ENCODE data around the gene DAPK3.
"Not testable (repeated sequence)": the region's sequence is repeated elsewhere in the genome, so short reads cannot be mapped to it uniquely, and the experiment has no call there.

Gene DAPK3

GRCh38 chr19:3969435-3970312, 1.2 kb downstream of the DAPK3 start:
- no peaks in the 10 kb centered on the region for H3K9me3 ChIP-seq (ENCODE audit: insufficient read depth, low read depth, low read length)
- no peaks in the 10 kb centered on the region for H3K27me3 ChIP-seq (ENCODE audit: insufficient read depth, low read length)
- H3K9ac ChIP-seq (ENCODE audit: low read depth, low read length): peak overlapping the region; percentile 97
- peak overlapping the region; percentile 94 for H3K4me3 ChIP-seq (ENCODE audit: low read length)
- peaks cover 12% of the 10 kb centered on the region; the same call in 1 of the 2 replicates for H3K4me1 ChIP-seq (ENCODE audit: insufficient read depth, low read length)
- peaks cover 48% of the 10 kb centered on the region for H3K36me3 ChIP-seq (ENCODE audit: insufficient read depth, low read depth, low read length)
- H3K27ac ChIP-seq (ENCODE audit: low read length): peak overlapping the region; percentile 68

DNA sequence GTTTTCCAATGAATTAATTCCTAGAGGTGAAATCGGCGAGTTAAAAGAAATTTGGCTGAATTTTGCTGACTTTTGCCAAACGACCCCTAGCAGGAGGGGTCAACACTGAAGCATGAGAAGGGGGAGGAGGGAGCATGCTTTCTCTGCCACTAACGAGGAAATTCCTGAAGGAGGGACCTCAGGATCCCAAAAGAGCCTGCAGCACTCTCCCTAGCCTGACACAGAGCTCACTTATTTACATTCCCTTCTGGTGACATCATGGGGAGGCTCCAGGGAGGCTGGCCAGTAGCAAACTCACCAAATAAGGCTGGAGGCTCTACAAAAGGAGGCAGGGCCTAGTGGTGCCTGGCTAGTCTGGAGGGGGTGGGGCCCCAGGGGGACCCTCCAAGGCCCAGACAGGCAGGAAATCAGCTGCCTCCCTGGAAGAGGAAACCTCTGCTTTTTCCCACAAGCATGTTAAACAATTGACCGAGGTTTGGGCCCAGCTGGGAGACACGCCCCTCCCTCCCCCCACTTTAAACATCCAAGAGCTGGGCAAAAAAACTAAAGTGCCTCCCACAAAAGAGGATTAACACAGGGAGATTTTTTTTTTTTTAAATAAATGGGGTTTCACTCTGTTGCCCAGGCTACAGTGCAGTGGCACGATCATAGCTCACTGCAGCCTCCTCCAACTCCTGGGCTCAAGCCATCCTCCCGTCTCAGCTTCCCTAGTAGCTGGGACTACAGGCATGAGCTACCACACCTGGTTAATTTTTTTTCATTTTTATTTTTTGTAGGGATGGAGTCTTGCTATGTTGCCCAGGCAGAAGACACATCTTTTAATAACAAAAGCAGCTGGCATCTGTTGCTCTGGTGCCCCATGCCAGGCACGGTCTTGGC, 2.1 kb downstream of the DAPK3 start:
- H3K27ac ChIP-seq (ENCODE audit: low read length): peak overlapping the region; percentile 81
- H3K9me3 ChIP-seq (ENCODE audit: insufficient read depth, low read depth, low read length): no peaks in the 10 kb centered on the region
- H3K9ac ChIP-seq (ENCODE audit: low read depth, low read length): peak overlapping the region; percentile 97; the same call in 1 of the 2 replicates
- H3K4me1 ChIP-seq (ENCODE audit: insufficient read depth, low read length): peaks cover 12% of the 10 kb centered on the region; the same call in 1 of the 2 replicates
- no peaks in the 10 kb centered on the region for H3K27me3 ChIP-seq (ENCODE audit: insufficient read depth, low read length)
- H3K36me3 ChIP-seq (ENCODE audit: insufficient read depth, low read depth, low read length): peaks cover 56% of the 10 kb centered on the region
- peak overlapping the region; percentile 94; the same call in 1 of the 2 replicates for H3K4me3 ChIP-seq (ENCODE audit: low read length)

DNA sequence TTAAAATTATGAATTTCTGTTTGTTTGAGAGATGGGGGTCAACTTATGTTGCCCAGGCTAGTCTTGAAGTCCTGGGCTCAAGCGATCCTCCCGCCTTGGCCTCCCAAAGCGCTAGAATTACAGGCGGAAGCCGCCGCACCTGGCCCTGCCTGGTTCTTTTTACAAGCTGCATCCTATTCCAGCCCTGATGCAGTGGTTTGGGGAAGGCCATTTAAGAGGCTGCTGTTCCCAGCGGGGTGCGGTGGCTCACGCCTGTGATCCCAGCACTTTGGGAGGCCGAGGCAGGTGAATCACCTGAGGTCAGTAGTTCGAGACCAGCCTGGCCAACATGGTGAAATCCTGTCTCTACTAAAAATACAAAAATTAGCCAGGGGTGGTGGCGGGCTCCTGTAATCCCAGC, 2.9 kb downstream of the DAPK3 start:
- peak overlapping the region; percentile 17; the same call in 1 of the 2 replicates for H3K4me3 ChIP-seq (ENCODE audit: low read length)
- H3K36me3 ChIP-seq (ENCODE audit: insufficient read depth, low read depth, low read length): peaks cover 64% of the 10 kb centered on the region
- H3K27ac ChIP-seq (ENCODE audit: low read length): peak overlapping the region; percentile 81
- not testable (repeated sequence) for H3K27me3 ChIP-seq (ENCODE audit: insufficient read depth, low read length); H3K9me3 ChIP-seq (ENCODE audit: insufficient read depth, low read depth, low read length)
- H3K4me1 ChIP-seq (ENCODE audit: insufficient read depth, low read length): peaks cover 12% of the 10 kb centered on the region; the same call in 1 of the 2 replicates
- peak overlapping the region; percentile 76; the same call in 1 of the 2 replicates for H3K9ac ChIP-seq (ENCODE audit: low read depth, low read length)

GRCh38 chr19:3966051-3967017, 4.6 kb downstream of the DAPK3 start:
- Histone ChIP-seq H3K4me1 (ENCODE audit: insufficient read depth, low read length) (peaks cover 12% of the 10 kb centered on the region; the same call in 1 of the 2 replicates), H3K4me3 (ENCODE audit: low read length) (no peak overlapping the region), H3K36me3 (ENCODE audit: insufficient read depth, low read depth, low read length) (peaks cover 77% of the 10 kb centered on the region), H3K9ac (ENCODE audit: low read depth, low read length) (no peak overlapping the region), H3K27me3 (ENCODE audit: insufficient read depth, low read length) (no peaks in the 10 kb centered on the region), H3K27ac (ENCODE audit: low read length) (no peak overlapping the region), H3K9me3 (ENCODE audit: insufficient read depth, low read depth, low read length) (no peaks in the 10 kb centered on the region)

DNA sequence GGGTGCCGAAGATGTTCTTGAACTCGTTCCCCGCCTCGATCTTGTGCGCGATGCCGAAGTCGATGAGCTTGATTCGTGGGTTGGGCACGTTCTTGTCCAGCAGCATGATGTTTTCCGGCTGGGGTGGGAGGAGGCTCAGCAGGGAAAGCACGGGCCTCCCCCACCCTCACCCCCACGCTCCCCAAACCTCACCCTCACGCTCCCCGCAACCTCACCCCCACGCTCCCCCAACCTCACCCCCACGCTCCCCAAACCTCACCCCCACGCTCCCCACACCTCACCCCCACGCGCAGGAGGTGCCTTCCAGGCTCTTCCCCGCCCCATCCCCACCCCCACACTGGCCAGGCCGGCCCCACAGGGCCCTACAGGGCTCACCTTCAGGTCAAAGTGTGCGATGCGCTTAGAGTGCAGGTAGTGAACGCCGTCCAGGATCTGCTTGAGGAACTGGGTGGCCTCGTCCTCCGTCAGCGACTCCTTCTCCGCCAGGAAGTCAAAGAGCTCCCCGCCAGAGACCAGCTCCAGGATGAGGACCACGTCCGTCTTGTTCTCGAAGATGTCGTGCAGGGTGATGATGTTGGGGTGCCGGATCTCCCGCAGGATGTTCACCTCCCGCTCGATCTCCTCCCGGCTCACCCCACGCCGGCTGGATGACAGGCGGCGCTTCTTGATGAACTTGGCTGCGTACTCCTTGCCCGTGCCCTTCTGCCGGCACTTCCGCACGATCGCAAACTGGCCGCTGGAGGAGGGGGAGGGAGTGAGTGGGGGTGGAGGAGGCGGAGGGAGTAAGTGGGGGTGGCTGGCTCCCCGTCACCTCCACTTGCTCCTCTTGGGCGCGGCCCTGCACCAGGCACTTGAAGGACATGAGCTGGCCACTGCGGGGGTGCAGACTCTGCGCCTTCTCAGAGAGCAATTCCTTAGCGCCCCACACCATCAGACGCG, 6.4 kb downstream of the DAPK3 start:
- Histone ChIP-seq H3K9me3 (ENCODE audit: insufficient read depth, low read depth, low read length) (no peaks in the 10 kb centered on the region), H3K27ac (ENCODE audit: low read length) (no peak overlapping the region), H3K4me1 (ENCODE audit: insufficient read depth, low read length) (peaks cover 12% of the 10 kb centered on the region; the same call in 1 of the 2 replicates), H3K36me3 (ENCODE audit: insufficient read depth, low read depth, low read length) (peaks cover 93% of the 10 kb centered on the region), H3K4me3 (ENCODE audit: low read length) (no peak overlapping the region), H3K27me3 (ENCODE audit: insufficient read depth, low read length) (no peaks in the 10 kb centered on the region), H3K9ac (ENCODE audit: low read depth, low read length) (no peak overlapping the region)

DNA sequence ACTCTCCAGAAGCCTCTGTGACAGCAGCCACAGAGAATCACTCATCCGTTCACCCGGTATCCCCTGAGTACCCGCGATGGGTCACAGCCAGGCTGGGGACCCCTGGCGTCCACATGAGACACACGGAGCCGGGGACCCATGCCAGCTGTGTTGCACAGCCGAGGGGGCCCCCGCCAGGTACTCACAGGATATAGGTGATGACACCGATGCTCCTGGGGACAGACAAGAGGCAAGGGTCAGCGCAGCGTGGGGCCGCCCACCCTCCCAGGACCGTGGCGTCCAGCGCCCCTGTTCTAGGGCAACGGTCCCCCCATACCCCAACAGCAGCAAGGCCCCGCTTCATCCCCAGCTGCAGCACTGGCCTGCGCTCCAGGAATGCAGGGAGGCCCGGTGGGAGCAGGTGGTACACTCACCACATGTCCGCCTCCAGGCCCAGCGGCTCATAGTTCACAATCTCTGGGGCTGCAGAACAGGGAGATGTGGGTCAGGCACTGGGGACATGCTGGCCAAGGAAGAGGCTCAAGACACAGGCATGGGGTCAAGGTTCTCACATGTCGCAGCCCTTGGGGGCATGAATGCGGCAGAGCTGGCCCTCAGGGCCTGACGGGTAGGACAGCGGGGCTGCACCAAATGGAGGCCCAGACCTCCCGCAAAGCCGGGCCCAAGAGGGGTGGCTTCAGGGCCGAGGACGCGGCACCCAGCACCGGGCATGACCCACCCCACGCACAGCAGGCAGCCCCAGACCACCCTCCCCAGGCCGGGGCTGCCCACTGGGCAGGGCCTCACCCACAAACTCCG, 7.2 kb downstream of the DAPK3 start:
- Histone ChIP-seq H3K4me1 (ENCODE audit: insufficient read depth, low read length) (peaks cover 7% of the 10 kb centered on the region; the same call in 1 of the 2 replicates), H3K4me3 (ENCODE audit: low read length) (no peak overlapping the region), H3K27me3 (ENCODE audit: insufficient read depth, low read length) (no peaks in the 10 kb centered on the region), H3K9ac (ENCODE audit: low read depth, low read length) (no peak overlapping the region), H3K27ac (ENCODE audit: low read length) (no peak overlapping the region), H3K36me3 (ENCODE audit: insufficient read depth, low read depth, low read length) (peaks cover 96% of the 10 kb centered on the region), H3K9me3 (ENCODE audit: insufficient read depth, low read depth, low read length) (no peaks in the 10 kb centered on the region)

DNA sequence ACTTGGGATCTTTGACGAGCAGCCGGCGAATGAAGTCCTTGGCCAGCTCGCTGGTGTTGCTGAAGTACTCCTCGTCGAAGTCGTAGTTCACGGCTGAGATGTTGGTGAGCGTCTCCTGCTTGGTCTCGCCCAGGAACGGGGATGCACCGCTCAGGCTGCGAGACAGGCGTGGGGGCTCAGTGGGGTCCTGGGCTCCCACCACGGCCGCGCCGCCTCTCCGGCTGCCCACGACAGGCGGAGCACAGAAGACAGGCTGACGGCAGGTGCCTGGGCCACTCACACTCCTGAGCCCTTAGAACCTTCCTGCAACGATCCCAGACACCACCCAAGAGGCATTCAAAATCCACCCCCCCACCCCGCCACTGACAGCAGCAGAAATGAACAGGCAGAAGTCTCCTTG, 9.9 kb downstream of the DAPK3 start:
- Histone ChIP-seq H3K9me3 (ENCODE audit: insufficient read depth, low read depth, low read length) (no peaks in the 10 kb centered on the region), H3K36me3 (ENCODE audit: insufficient read depth, low read depth, low read length) (peaks cover 90% of the 10 kb centered on the region), H3K9ac (ENCODE audit: low read depth, low read length) (no peak overlapping the region), H3K4me1 (ENCODE audit: insufficient read depth, low read length) (no peaks in the 10 kb centered on the region), H3K27me3 (ENCODE audit: insufficient read depth, low read length) (no peaks in the 10 kb centered on the region), H3K27ac (ENCODE audit: low read length) (no peak overlapping the region), H3K4me3 (ENCODE audit: low read length) (no peak overlapping the region)

GRCh38 chr19:3959766-3960131, 11.2 kb downstream of the DAPK3 start:
- no peaks in the 10 kb centered on the region for H3K27me3 ChIP-seq (ENCODE audit: insufficient read depth, low read length)

DNA sequence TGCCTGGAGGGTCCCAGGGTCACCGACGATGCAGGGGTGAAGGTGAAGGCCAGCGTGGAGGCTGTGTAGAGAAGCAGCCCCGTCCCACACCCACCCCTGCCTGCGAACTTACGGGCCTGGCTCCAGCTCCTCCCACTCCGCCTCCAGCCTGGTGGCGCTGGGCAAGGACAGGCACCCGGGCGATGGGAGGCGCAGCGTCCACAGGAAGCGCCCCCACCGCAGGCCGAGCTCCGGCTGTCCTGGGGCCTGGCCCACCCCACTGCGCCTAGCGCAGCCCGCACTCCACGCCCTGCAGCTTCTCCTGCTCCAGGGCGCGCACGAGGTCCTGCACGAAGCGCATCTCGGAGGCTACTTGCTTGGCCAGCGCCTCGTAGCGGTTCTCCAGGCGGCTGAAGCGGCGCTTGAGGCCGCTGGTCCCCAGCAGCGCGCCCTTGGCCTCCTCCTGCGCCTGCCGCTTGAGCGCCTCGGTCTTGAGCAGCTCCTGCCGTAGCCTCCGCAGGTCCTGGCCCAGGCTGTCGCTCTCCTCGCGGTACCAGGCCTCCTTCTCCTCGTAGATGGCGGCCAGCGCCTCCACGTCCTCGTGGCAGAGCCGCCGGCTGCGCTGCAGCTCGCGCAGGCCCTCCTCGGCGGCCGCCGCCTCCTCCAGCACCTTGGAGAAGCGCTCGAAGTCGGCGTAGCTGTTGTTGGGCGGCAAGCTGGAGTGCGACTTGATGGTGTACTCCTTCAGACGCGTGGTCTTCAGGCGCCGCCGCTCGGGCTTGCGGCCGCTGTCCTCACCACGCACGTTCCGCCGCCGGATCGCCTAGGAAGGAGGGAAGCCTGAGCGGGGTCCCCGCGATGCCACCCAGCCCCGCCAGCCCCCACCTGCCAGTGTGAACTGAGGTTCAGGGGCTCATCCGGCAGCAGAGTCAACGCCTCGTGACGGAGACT, 11.8 kb downstream of the DAPK3 start:
- Histone ChIP-seq H3K9me3 (ENCODE audit: insufficient read depth, low read depth, low read length) (no peaks in the 10 kb centered on the region), H3K4me3 (ENCODE audit: low read length) (no peak overlapping the region), H3K27ac (ENCODE audit: low read length) (no peak overlapping the region), H3K27me3 (ENCODE audit: insufficient read depth, low read length) (no peaks in the 10 kb centered on the region), H3K4me1 (ENCODE audit: insufficient read depth, low read length) (no peaks in the 10 kb centered on the region), H3K9ac (ENCODE audit: low read depth, low read length) (no peak overlapping the region), H3K36me3 (ENCODE audit: insufficient read depth, low read depth, low read length) (peaks cover 70% of the 10 kb centered on the region)

More at GRCh38 chr19:3959766-3960131, 11.2 kb downstream of the DAPK3 start:
- H3K4me3 ChIP-seq (ENCODE audit: low read length): no peak overlapping the region
- no peak overlapping the region for H3K27ac ChIP-seq (ENCODE audit: low read length)
- peaks cover 77% of the 10 kb centered on the region for H3K36me3 ChIP-seq (ENCODE audit: insufficient read depth, low read depth, low read length)
- no peaks in the 10 kb centered on the region for H3K9me3 ChIP-seq (ENCODE audit: insufficient read depth, low read depth, low read length)
- no peak overlapping the region for H3K9ac ChIP-seq (ENCODE audit: low read depth, low read length)
- H3K4me1 ChIP-seq (ENCODE audit: insufficient read depth, low read length): no peaks in the 10 kb centered on the region

Data from iPS-20b (cell line).